ENCODE results near the gene CLCN6.

The CLCN6 gene

DNA sequence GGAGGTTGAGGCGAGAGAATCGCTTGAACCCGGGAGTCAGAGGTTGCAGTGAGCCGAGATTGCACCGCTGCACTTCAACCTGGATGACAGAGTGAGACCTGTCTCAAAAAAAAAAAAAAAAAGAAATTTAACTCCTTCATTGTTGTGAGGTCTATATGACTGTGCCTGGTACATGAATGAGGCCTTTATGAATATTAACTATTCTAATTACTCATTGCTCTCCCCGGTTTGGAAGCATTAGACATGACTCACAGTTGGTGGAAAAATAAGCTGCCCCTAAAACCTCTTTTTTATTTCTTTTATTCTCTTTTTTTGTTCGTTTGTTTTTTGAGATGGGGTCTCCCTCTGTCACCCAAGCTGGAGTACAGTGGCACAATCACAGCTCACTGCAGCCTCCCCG lies 49.4 kb downstream of the CLCN6 start:
- no peak for DNase-seq (ENCODE audit: low read depth)

DNA sequence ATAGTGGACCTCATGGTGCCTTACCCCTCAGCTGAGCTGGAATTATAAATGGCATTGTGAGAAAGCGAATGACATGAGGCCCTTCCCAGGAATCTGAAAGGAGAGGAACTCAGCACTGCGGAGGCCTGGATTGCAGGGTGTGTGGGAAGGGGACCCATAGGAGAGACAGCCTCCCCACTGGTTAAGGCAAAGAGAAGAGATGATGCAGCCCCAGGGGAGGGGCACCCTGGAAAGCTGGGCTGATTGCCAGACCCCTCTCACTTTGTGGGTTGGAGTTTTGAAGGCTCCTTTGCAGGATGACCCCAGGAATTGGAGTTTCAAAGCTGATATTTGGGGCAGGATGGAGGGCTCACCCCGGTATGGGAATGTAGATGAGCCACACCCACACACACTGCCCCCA lies 50.7 kb downstream of the CLCN6 start:
- DNase-seq (ENCODE audit: low read depth): no peak

- no peak for DNase-seq (ENCODE audit: low read depth)
Observed at GRCh38 chr1:11857164-11857851, 51.3 kb downstream of the CLCN6 start.

DNA sequence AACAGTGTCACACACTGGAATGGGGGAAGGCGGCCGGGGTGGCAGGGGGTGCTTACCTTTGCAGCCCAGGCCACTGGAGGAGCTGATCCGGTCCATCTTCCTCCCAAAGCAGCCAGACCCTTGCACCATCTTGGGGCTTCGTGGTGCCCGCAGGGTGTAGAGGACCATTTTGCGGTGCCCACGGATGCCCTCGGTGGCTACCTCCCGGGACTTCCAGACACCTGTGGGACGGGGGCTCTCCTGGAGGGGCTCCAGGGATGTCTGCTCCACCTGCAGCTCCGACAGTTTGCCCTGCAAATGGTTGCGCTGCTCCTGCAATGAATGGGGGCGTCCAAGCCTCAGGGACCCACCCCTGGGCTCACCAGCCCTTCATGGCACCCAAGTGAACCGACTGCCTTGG lies 52.2 kb downstream of the CLCN6 start:
- no peak for DNase-seq (ENCODE audit: low read depth)

DNA sequence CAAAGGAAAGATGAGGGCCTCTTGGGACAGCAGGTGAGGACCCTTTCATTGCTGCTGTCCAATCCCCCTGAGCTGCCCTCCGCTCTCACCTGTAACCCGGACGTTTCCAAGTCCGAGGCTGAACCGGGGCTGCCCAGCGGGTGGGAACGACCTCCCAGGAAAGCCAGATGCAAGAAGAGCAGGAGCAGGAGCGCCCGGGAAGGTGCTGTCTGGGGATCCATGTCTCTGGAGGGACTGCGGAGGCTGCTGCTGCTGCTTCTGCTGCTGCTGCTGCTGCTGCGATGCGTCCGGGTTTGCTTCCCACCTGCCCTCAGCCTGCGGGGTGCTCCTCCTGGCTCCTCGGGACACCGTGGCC lies 52.6 kb downstream of the CLCN6 start, which contains the start of gene NPPB:
TSS of gene NPPB (minus strand) at position 333 of the 355 bp plus-strand sequence. CDS start at position 221, 112 bp downstream.
- DNase-seq (ENCODE audit: low read depth): no peak

DNA sequence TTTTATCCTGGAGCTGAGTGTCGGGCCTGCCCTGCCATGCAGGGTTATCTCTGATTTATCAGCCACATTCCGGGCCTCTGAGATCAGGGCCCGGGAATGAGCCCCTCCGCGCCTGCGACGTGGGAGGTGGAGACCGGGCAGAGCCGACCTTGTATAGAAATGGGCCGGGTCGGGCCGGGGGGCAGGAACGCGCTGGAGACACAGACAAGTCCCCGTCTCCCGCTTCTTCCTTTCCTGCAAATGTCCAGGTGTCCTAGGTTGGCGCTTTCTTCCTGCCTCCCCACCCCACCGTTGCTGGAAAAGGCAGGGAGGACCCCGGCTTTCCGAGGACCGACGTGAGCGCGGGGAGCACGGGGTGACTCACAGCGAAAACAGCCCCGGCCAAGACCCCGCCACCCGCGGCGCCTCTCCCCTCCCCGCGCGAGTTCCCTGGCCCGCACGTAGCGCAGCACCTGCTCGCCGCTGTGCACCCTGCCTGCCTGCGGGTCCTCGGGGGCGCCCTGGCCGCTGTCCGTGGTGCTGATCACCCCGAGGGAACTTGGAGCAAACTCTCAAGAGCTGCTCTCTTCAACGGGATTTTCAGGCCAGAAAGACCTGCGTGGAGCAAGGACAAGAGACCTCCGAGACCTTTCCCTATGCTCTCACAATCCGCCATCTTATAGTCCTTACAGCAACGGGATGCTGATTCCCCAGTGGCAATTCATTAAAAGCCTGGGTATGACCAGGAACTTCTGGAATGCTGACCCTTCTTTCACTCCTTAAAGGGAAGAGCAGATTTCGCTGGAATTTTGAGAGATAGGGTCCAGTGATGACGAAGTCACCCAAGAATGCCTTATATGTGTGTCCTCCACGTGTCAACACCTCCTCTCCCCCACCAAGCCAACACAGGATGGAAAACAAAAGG lies 53.2 kb downstream of the CLCN6 start:
- DNase-seq (ENCODE audit: low read depth): peak; percentile 65

- no peak for DNase-seq (ENCODE audit: low read depth)
Observed at GRCh38 chr1:11860083-11860482, 54.1 kb downstream of the CLCN6 start.

DNA sequence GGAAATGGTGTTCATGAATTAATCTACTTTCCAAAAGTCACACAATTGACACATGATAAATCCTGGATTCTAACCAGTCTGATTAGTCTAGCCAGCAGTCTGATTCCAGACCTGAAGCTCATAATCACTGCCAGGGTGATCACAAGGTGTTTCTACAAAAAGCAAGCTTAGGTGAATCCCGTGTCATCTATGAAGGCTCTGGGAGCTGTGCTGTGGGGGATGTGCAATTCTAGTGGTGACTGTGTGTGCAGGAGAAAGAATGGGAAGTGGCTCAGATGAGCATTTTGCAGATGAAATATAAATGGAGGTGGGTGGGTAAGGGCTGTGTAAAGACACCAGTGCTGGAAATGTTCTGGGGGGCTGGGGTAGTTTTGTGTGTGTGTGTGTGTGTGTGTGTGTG lies 54.6 kb downstream of the CLCN6 start:
- no peak for DNase-seq (ENCODE audit: low read depth)

GRCh38 chr1:11862890-11863289 lies 56.9 kb downstream of the CLCN6 start:
- DNase-seq (ENCODE audit: low read depth): no peak

DNA sequence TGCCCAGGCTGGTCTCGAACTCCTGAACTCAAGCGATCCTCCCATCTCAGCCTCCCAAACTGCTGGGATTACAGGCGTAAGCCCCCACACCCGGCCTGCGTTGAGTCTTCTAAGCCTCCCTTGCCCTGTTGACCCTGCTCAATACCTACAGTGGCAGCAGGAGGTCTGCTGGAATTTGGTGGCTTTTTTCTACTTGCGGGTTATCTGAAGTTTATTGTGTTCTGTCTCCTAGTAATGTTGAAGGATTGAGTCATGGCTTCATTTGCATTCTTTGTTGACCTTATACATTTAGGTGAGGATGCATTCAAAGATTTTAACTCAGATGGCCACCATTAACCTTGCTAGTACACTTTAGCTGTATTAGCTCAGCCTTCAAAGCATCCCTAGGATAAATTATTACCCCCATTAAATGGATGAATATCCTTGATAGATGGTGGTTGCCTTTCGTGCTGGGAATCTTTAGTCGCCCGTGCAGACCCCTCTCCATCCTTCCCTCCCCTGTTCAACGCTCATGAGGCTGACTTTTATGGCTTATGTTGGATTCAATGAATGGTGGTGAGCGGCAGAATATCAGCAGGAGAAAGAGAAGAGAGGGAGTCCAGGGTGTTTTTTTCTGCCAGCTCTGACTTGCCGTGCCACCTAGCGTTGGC lies 62.5 kb downstream of the CLCN6 start:
- DNase-seq (ENCODE audit: low read depth): no peak

- no peak for DNase-seq (ENCODE audit: low read depth)
Observed at GRCh38 chr1:11869104-11869503, 63.1 kb downstream of the CLCN6 start.

GRCh38 chr1:11869650-11870207 lies 63.7 kb downstream of the CLCN6 start:
- no peak for DNase-seq (ENCODE audit: low read depth)

DNA sequence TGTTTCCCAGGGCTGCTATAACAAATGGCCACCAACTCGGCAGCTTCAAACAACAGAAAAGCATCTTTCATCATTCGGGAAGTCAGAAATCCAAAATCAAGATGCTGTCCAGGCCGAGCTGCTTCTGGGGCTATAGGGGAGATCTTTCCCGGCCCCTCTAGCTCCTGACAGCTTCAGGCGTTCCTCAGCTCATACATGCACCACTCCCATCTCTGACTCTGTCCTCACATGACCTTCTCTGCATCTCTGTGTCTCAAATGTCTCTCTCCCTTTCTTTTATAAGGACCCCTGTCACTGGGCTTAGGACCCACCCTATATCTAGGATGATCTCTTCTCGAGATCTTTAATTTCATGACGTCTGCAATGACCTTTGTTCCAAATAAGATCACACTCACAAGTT lies 66.6 kb downstream of the CLCN6 start:
- DNase-seq (ENCODE audit: low read depth): no peak

GRCh38 chr1:11873395-11874257 lies 67.6 kb downstream of the CLCN6 start:
- no peak for DNase-seq (ENCODE audit: low read depth)

DNA sequence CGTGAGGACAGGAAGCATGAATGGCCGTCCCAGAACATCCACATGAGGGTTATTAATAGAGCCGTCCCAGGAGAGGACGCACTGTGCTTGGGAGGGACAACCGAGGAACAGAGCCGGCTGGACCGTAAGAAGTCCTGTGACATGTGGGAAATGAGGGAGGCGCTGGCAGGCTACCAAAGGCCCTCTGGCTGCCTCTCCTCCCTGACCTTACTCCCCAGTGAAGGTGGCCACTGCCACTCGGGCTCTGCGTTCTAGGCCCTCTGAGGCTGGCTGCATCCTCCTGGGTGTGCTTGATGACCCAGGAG lies 68.2 kb downstream of the CLCN6 start:
- no peak for DNase-seq (ENCODE audit: low read depth)

GRCh38 chr1:11874624-11875023 lies 68.6 kb downstream of the CLCN6 start:
- DNase-seq (ENCODE audit: low read depth): no peak

GRCh38 chr1:11875094-11875493 lies 69.1 kb downstream of the CLCN6 start:
- DNase-seq (ENCODE audit: low read depth): no peak

GRCh38 chr1:11877074-11877473 lies 71.1 kb downstream of the CLCN6 start:
- DNase-seq (ENCODE audit: low read depth): no peak

GRCh38 chr1:11878081-11878890 lies 72.3 kb downstream of the CLCN6 start:
- no peak for DNase-seq (ENCODE audit: low read depth)

GRCh38 chr1:11878891-11879190 lies 72.8 kb downstream of the CLCN6 start:
- no peak for DNase-seq (ENCODE audit: low read depth)
